MG63 (cell line): Measurements from ENCODE around the gene C16orf74. TPM values are rescaled to one million over a fixed set of nuclear protein-coding genes. Genes with fewer than 3 reads are reported as not detected.

Experiments used
- DNase-seq: peaks from one replicate; pipeline ENCODE4 v3.0.0-alpha.2; 2020
- H3K27me3 ChIP-seq: fragments of 250-450 bp; sonication (Bioruptor Pico); 2 replicates; pipeline ENCODE4 v1.5.1; 2020; ENCODE audit warnings: mild to moderate bottlenecking, moderate library complexity
- H3K36me3 ChIP-seq: fragments of 250-450 bp; sonication (Bioruptor Pico); 2 replicates; pipeline ENCODE4 v1.5.1; 2020; ENCODE audit warnings: mild to moderate bottlenecking, moderate library complexity
- H3K4me3 ChIP-seq: fragments of 250-450 bp; sonication (Bioruptor Pico); 2 replicates; pipeline ENCODE4 v1.5.1; 2020; ENCODE audit warnings: mild to moderate bottlenecking, moderate library complexity
- H3K9me3 ChIP-seq: fragments of 250-450 bp; sonication (Bioruptor Pico); 2 replicates; pipeline ENCODE4 v1.5.1; 2020; ENCODE audit warnings: mild to moderate bottlenecking, moderate library complexity
- total RNA-seq: library from RNA; depleted of rRNA; stranded (reverse); fragments of >200 nt; shearing (Covaris generic); gene quantifications from 2 replicates; pipeline ENCODE4 v1.2.3, GENCODE V29; 2014; ENCODE audit warnings: low replicate concordance

The C16orf74 gene
- total RNA-seq, 1 experiment from 2014 or later: 4.6 TPM

DNA sequence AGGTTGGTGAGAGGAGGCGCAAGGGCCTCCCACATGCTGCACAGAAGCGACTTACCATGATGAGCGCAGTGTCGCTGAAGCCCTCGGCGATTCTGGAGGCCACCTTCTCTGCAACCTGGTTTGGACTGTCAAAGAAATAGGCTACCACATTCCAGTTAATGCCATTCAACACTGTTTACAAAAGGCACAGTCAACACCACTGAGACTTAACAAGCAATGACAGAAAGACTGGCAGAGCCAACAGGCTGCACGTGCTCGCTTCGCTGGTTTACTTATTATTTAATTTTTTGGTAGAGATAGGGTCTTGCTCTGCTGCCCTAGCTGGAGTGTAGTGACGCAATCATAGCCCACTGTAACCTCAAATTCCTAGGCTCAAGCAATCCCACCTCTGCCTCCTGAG, 30.3 kb upstream of the C16orf74 start:
- Histone ChIP-seq H3K27me3 (no peaks in the 10 kb centered on the region), H3K36me3 (no peaks in the 10 kb centered on the region; the same call in 1 of the 2 replicates), H3K9me3 (no peaks in the 10 kb centered on the region), H3K4me3 (no peak overlapping the region)
- DNase-seq: no peak

DNA sequence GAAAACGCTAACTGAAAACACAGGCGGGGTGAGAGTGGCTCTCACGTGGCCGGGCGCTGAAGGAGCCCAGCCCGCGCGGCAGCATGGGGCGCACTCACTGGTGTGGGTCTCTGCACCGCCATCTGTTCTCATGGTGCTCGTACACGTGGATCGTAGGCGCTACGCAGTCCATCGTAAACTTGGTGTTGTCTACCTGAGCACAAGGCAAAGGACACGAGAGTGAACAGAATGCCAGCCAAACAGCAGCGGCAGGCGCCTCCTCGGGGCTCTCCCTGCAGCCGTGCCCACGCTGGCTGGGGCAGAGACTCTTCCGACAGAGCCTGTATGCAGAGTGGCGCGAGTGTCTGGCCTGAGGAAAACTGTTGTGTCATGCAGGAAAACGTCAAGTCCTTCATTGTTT, 29.4 kb upstream of the C16orf74 start:
- Histone ChIP-seq H3K27me3 (no peaks in the 10 kb centered on the region), H3K36me3 (no peaks in the 10 kb centered on the region; the same call in 1 of the 2 replicates), H3K9me3 (no peaks in the 10 kb centered on the region), H3K4me3 (no peak overlapping the region)
- no peak for DNase-seq

DNA sequence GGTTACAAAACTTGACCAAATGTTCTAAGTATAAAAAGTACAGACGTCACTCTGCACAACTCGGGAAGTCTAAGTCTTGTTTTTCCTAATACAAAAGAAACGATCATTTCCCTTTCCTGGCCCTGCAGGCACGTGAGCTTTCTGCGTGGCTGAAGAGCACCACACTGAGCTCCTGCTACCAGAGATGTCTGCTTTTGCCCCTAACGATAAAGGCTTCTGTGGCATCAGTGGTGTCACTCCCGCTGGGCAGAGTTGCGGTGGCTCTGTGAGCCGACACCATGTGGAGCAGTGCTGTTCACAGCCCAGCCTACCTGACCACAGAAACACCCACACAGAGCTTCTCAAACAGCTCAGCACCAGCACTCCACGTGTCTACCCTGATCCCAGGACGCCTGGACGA, 28.0 kb upstream of the C16orf74 start:
- DNase-seq: no peak
- Histone ChIP-seq H3K9me3 (no peaks in the 10 kb centered on the region), H3K4me3 (no peak overlapping the region), H3K36me3 (no peaks in the 10 kb centered on the region; the same call in 1 of the 2 replicates), H3K27me3 (no peaks in the 10 kb centered on the region)

DNA sequence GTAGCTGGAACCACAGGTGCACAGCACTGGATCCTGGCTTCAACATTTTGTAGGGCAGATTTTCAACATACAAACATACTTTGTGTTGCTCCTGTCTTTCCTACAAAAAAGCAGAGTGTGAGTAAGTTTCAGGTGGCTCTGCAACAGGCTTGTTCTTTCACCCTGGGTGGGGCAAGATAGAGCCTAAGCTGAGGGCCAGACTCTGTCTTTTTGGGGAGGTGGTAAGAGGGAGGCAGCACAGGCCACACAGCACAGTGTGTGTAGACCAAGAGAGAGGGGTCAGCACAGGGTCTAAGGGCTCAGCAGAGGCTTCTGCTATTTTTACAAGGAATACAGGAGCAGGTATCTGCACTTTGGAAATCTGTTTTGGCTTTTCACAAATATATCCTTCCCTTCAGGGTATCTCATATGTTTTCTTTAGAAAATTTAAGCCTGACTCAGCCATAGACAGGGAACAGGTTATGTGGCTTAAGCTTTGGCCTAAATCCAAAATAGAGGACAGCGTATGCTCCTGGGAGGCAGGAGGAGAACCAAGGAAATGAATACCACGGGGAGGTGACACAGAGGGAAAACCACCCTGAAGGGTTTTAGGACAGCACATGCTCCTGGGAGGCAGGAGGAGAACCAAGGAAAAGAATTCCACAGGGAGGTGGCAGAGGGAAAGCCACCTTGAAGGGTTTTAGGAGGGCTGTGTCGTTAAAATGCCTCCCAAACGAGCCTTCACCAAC, 26.9 kb upstream of the C16orf74 start:
- Histone ChIP-seq H3K9me3 (no peaks in the 10 kb centered on the region), H3K36me3 (no peaks in the 10 kb centered on the region; the same call in 1 of the 2 replicates), H3K4me3 (no peak overlapping the region), H3K27me3 (no peaks in the 10 kb centered on the region)
- no peak for DNase-seq

DNA sequence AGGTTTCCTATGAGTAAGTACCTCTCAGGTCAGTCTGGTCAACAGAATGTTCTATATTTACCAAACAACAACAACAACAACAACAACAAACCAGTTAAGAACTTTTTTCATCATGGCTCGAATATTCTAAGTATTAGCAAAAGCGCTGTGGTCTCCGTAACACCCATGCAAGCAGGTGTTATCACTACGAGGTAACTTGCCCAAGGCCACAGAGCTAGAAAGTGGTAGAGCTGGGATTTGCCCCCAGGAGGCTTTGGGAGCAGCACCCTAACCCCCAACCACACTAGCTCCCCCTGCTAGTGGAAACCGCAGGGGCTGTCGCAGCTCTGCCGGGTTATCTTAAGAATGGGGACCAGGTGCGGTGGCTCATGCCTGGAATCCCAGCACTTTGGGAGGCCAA, 23.9 kb upstream of the C16orf74 start:
- no peaks in the 10 kb centered on the region; the same call in 1 of the 2 replicates for H3K36me3 ChIP-seq

DNA sequence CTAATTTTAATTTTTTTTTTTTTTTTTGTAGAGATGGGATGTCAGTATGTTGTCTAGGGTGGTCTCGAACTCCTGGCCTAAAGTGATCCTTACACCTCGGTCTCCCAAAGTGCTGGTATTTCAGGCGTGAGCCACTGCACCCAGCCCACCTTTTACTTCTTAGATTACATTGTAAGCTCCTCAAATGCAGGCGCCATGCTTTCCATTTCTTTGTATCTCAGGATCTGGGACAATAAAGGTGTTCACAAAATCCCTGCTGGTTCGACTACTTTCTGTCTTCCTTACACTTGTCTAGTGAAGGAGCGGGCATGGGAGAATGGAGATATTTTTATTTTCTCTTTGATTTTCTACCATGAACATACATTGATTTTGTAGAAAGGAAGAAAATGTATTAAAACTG, 23.2 kb upstream of the C16orf74 start:
- Histone ChIP-seq H3K27me3 (no peaks in the 10 kb centered on the region), H3K9me3 (no peaks in the 10 kb centered on the region), H3K36me3 (no peaks in the 10 kb centered on the region; the same call in 1 of the 2 replicates), H3K4me3 (no peak overlapping the region)
- no peak for DNase-seq

More for the DNA sequence above, 23.9 kb upstream of the C16orf74 start:
- Histone ChIP-seq H3K4me3 (no peak overlapping the region), H3K27me3 (no peaks in the 10 kb centered on the region), H3K9me3 (no peaks in the 10 kb centered on the region)
- no peak for DNase-seq

DNA sequence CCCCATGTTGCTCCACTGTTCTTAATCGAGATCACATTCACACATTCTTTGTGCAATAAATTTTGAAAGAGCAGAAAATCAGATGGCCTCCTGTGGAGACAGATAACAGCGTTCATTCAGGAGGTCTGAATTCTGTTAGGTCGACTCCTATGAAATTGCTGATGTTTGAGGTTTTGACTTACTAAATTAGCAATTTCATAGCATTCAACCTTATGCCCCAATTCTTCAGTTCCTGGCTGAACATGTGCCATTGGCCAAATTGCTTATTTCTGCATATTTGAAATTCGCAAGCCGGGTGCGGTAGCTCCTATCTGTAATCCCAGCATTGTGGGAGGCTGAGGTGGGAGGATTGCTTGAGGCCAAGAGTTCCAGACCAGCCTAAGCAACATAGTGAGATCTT, 22.1 kb upstream of the C16orf74 start:
- Histone ChIP-seq H3K4me3 (no peak overlapping the region), H3K27me3 (no peaks in the 10 kb centered on the region), H3K9me3 (no peaks in the 10 kb centered on the region), H3K36me3 (no peaks in the 10 kb centered on the region; the same call in 1 of the 2 replicates)
- DNase-seq: no peak

DNA sequence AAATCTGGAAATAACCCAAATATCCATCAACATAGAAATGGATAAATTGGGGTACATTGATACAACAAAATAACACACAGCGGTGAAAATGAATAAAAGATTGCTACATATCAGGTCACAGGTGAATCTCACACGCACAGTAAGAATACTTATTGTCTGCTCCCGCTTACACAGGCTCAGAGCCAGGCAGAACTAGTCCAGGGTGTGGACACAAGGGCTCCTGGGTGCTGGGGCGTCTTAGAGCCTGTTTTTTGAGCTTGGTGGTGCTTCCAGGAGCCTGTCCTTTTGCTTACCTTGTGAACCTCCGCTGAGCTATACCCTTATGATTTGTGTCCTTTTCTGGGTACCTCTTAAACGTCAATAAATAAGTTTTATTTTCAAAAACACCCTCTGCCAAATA, 19.8 kb upstream of the C16orf74 start:
- no peak overlapping the region for H3K4me3 ChIP-seq
- DNase-seq: no peak

DNA sequence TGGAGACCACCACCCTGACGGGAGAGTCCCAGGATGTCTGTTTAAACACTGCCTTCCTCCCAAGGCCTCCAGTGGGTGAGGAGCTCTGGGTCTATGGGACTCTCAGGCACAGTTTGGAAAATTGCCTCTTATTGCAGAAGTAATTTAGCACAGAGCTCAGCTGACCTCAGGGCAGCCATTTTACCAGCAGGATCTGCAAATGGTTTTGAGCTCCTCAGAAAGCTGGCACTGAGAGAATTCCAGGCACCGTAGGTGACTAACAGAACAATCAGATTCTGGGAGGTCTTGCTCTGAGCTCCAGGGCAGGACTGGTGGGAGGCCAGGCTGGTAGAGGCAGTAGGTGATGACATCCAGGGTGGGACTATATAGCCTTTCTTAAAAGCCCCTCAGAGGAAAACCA, 17.3 kb upstream of the C16orf74 start:
- H3K9me3 ChIP-seq: no peaks in the 10 kb centered on the region
- no peak for DNase-seq
- H3K36me3 ChIP-seq: no peaks in the 10 kb centered on the region; the same call in 1 of the 2 replicates
- H3K4me3 ChIP-seq: no peak overlapping the region
- no peaks in the 10 kb centered on the region for H3K27me3 ChIP-seq

More for the DNA sequence above, 19.8 kb upstream of the C16orf74 start:
- H3K36me3 ChIP-seq: no peaks in the 10 kb centered on the region; the same call in 1 of the 2 replicates
- H3K9me3 ChIP-seq: no peaks in the 10 kb centered on the region
- H3K27me3 ChIP-seq: no peaks in the 10 kb centered on the region

DNA sequence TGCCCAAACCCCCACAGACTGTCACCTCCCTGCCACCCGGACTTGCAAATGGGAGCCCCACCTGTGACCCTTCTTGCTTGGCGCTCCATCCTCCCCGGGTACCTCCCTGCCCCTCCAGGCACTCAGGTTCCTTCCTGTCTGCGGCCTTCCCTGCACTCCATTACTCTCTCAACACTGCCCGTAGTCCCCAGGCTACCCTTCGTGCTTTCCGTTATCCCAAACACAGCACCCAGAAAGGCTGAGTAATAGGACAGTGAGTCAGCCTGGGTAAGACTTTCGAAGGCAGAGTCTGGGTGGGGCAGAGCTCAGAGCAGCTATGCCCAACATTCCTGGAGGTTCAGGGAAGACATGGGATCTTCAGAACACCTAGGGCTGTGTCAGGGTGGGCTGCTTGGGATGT, 16.6 kb upstream of the C16orf74 start:
- Histone ChIP-seq H3K36me3 (no peaks in the 10 kb centered on the region; the same call in 1 of the 2 replicates), H3K9me3 (no peaks in the 10 kb centered on the region), H3K27me3 (no peaks in the 10 kb centered on the region), H3K4me3 (no peak overlapping the region)
- peak; percentile 80 for DNase-seq

DNA sequence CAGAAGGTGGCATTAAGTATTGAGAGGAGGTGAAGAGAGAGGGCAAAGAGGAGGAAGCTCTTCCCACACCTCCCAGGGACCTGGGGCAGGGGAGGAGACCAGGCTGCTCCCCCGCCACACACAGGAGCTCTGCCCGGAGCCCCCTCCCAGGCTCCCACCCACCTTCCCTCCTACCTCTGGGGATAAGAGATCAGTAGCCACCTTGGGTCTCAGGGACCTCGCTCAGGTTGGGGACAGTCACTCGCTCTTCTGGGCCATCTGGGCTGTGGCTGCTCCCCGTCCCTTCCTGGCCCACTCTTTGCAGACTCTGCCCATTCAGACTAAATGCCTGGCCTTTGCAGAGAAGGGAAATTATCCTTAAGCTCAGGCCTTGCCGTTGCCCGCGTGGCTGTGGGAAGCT, 14.9 kb upstream of the C16orf74 start:
- Histone ChIP-seq H3K27me3 (no peaks in the 10 kb centered on the region), H3K9me3 (no peaks in the 10 kb centered on the region), H3K4me3 (no peak overlapping the region), H3K36me3 (no peaks in the 10 kb centered on the region; the same call in 1 of the 2 replicates)
- no peak for DNase-seq

DNA sequence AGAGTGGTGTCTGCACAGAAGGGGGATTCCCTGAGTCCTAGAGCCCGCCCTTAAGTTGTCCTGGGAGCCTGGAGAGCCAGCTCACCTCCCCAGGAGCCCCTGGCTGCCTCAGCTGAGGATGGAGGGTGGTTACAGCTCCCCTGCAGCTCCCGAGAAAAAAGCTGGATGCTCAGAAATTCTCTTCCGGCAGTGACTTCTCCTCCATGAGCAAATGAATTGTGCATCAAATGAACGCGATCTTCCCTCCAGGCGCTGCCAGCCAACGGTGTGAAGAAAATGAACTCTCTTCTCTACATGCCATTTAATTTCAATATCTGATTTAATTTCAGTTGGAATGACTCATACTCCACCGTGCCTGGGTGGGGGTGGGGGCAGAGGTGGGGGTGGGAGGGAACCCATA, 14.3 kb upstream of the C16orf74 start:
- Histone ChIP-seq H3K9me3 (no peaks in the 10 kb centered on the region), H3K36me3 (no peaks in the 10 kb centered on the region), H3K27me3 (no peaks in the 10 kb centered on the region), H3K4me3 (no peak overlapping the region)
- no peak for DNase-seq

DNA sequence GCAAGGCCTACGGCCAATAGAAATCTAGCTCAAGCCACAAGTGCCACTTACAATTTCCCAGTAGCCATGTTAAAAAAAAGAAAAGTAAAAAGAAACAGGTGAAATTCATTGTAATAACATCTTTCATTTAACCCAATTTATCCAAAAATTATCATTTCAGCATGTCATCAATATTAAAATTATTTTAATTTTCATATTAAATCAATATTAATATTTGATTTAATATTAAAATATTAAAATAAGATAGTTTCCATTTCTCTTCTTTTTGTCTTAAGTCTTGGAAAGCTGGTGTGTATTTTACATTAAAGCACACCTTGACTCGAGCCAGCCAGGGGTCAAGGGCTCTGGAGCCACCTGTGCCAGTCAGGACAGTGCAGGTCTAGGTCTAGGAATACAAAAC, 12.7 kb upstream of the C16orf74 start:
- DNase-seq: no peak
- Histone ChIP-seq H3K9me3 (no peaks in the 10 kb centered on the region), H3K27me3 (no peaks in the 10 kb centered on the region), H3K4me3 (no peak overlapping the region), H3K36me3 (no peaks in the 10 kb centered on the region)

DNA sequence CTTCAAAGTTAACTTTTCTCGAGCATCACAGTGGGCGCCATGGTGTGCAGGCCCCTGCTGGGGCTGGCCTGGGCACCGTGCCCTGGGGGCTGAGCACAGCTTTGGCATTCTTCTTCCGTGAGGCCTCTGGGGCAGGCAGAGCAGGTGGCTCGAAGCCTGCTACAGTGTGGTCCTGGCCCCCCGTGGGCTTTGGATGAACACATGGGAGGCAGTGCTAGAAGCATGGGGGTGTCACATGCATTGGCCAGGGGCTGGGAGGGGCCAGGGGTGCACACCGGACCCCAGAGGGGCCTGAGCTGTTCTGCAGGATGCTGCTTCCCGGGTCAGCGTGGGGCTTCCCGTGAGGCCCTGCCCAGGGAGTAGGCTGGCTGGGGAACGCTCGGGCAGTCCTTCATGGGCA, 12.1 kb upstream of the C16orf74 start:
- H3K4me3 ChIP-seq: no peak overlapping the region
- H3K9me3 ChIP-seq: no peaks in the 10 kb centered on the region
- no peaks in the 10 kb centered on the region for H3K27me3 ChIP-seq
- H3K36me3 ChIP-seq: no peaks in the 10 kb centered on the region
- DNase-seq: no peak

DNA sequence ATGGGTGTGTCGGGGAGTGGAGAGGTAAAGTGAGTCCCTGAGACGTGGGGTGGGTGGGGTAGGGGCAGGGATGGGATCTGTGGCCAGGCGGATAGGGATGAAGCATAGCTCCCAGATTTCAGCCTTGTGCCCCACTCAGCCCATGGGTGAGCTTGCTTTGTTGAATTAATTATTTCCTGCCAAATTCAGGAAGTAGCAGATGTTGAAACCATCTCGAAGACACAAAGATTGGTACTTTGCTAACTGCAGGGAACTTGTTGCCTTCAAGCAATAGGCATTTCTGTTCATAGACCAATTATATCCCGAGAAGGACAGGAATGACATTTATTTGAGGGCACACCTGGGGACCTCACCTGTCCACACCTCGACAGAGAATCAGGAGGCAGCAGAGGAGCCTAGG, 11.0 kb upstream of the C16orf74 start:
- H3K27me3 ChIP-seq: no peaks in the 10 kb centered on the region
- no peak for DNase-seq
- H3K9me3 ChIP-seq: no peaks in the 10 kb centered on the region
- H3K36me3 ChIP-seq: no peaks in the 10 kb centered on the region
- no peak overlapping the region for H3K4me3 ChIP-seq

DNA sequence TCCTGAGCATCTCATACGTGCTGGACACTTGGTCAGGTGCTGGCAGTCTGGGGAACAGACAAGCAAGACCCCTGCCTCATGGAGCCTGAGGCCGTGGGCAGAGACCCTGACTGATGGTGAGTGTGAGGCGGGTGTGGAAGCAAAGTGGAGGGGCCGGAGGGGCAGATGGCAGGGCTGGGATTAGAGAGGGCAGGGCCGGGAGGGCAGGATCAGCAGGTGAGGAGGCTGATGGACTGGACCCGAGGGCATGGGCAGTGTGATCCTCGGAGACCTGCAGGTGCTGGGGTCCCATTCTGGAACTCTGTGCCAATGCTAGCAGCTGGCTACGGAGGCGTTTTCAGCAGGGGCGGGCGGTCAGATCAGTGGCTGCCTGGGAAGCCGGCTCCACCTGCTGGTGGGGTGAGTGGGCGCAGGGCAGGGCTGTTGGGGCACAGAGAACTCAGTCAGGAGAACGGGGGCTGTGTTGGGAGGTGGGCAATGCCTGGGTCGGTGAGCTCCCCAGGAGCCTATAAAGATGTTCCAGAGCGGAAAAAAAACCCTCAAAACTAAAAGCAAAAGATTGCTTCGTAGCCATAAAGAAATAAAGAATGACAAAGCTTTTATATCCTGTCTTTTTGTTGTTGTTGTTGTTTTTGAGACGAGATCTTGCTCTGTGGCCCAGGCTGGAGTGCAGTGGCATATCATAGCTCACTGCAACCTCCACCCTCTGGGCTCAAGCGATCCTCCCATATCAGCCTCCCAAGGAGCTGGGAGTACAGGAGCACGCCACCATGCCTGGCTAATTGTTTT, 8.9 kb upstream of the C16orf74 start:
- H3K9me3 ChIP-seq: no peaks in the 10 kb centered on the region
- no peak for DNase-seq
- no peaks in the 10 kb centered on the region for H3K27me3 ChIP-seq
- H3K36me3 ChIP-seq: no peaks in the 10 kb centered on the region
- H3K4me3 ChIP-seq: no peak overlapping the region

DNA sequence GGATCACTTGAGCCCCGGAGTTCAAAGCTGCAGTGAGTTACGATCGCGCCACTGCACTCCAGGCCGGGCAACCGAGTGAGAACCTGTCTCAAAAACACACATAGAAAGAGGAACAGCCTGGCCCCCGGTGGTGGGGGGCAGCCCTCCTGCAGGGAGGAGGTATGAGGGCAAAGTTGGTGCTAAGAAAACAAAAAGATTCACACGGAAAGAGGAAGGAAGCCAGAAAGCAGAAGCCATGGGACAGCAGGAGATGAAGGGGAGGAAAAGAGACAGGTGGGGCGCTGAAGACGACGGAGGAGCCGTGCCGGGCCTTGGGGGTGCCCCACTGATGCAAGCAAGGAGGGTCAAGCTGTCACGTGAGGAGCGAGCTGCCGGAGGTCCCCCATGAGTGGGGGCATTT, 8.2 kb upstream of the C16orf74 start:
- Histone ChIP-seq H3K27me3 (no peaks in the 10 kb centered on the region), H3K9me3 (no peaks in the 10 kb centered on the region), H3K4me3 (no peak overlapping the region), H3K36me3 (no peaks in the 10 kb centered on the region)
- DNase-seq: no peak
